HepG2 (cell line): ENCODE data around the gene RNU4-1. TPM values are rescaled to one million over a fixed set of nuclear protein-coding genes. Genes with fewer than 3 reads are reported as not detected.

Experiments
- ARHGAP35 ChIP-seq: sonication (generic); formaldehyde crosslinking; IDR thresholded peaks from 2 replicates; pipeline ENCODE4 v1.9.0; 2022; ENCODE audit warnings: mild to moderate bottlenecking, inconsistent platforms, moderate library complexity, missing genetic modification reagents, borderline replicate concordance
- EED ChIP-seq: sonication (generic); formaldehyde crosslinking; IDR thresholded peaks from 2 replicates; pipeline ENCODE4 v1.5.0; 2020; ENCODE audit warnings: mild to moderate bottlenecking, missing genetic modification reagents
- FOSL2 ChIP-seq: sonication (generic); formaldehyde crosslinking; IDR thresholded peaks from 2 replicates; pipeline ENCODE4 v1.4.0; 2020; ENCODE audit warnings: missing genetic modification reagents
- KDM5A ChIP-seq: fragments of 200-600 bp; sonication (generic); IDR thresholded peaks from 2 replicates; pipeline ENCODE4 v1.7.0; 2018; ENCODE audit warnings: antibody characterized with exemption, mild to moderate bottlenecking, low read length, borderline replicate concordance
- KLF15 ChIP-seq: sonication (generic); formaldehyde crosslinking; IDR thresholded peaks from 2 replicates; pipeline ENCODE4 v1.8.1; 2023; ENCODE audit warnings: borderline replicate concordance, mild to moderate bottlenecking, inconsistent platforms, missing genetic modification reagents, mixed read lengths
- TARDBP ChIP-seq: sonication (generic); formaldehyde crosslinking; IDR thresholded peaks from 2 replicates; pipeline ENCODE4 v1.8.0; 2022; ENCODE audit warnings: mild to moderate bottlenecking, missing genetic modification reagents
- ZNF788 ChIP-seq: sonication (generic); formaldehyde crosslinking; IDR thresholded peaks from 2 replicates; pipeline ENCODE4 v1.5.0; 2020; ENCODE audit warnings: mild to moderate bottlenecking, missing genetic modification reagents, borderline replicate concordance
- ZSCAN29 ChIP-seq: sonication (generic); formaldehyde crosslinking; conservative IDR thresholded peaks from 2 replicates; pipeline ENCODE4 v1.4.0; 2020; ENCODE audit warnings: mild to moderate bottlenecking, missing genetic modification reagents
- polyA plus RNA-seq, 8 experiments: library from polyadenylated mRNA; depleted of rRNA in 3 of 8; stranded (reverse) in 7 of 8; unstranded in 1 of 8; fragments of >200 nt; fragmentation: Illumina TruSeq in 4 of 8; extraction: Trizol in 4 of 8; gene quantifications; 2 replicates each; pipeline versions ENCODE4 v1.2.1 to v1.2.3, GENCODE V29; 2011 to 2016; ENCODE audit warnings: low read depth in 4 of 8, missing spikeins in 1 of 8, mixed read lengths in 1 of 8; ENCODE audit not compliant: insufficient read depth in 1 of 8
- total RNA-seq, 5 experiments: library from RNA; depleted of rRNA; stranded (reverse); fragments of >200 nt; fragmentation: Illumina TruSeq; extraction: Trizol; gene quantifications; 2 replicates each; pipeline ENCODE4 v1.2.3, GENCODE V29; 2016; ENCODE audit warnings: low read depth in 1 of 5
- TF ChIP-seq, protein P1 (sequence below): sonication (generic); formaldehyde crosslinking; IDR thresholded peaks from 2 replicates; pipeline ENCODE4 v1.8.1; 2022; ENCODE audit warnings: low read depth, mild to moderate bottlenecking, missing genetic modification reagents
- TF ChIP-seq, protein P2 (sequence below): sonication (generic); formaldehyde crosslinking; conservative IDR thresholded peaks from 2 replicates; pipeline ENCODE4 v1.4.0; 2020; ENCODE audit warnings: mild to moderate bottlenecking, missing genetic modification reagents, moderate library complexity
- TF ChIP-seq, protein P3 (sequence below): sonication (generic); formaldehyde crosslinking; IDR thresholded peaks from 2 replicates; pipeline ENCODE4 v1.4.0; 2020; ENCODE audit warnings: mild to moderate bottlenecking, missing genetic modification reagents
- TF ChIP-seq, protein P4 (sequence below): sonication (generic); formaldehyde crosslinking; IDR thresholded peaks from 2 replicates; pipeline ENCODE4 v1.5.1; 2020; ENCODE audit warnings: mild to moderate bottlenecking, missing genetic modification reagents, moderate library complexity
- TF ChIP-seq, protein P5 (sequence below): sonication (generic); formaldehyde crosslinking; conservative IDR thresholded peaks from 2 replicates; pipeline ENCODE4 v1.8.0; 2022; ENCODE audit warnings: mild to moderate bottlenecking, moderate library complexity, missing genetic modification reagents

RNU4-1 gene
- total and polyA plus RNA-seq, 2 of the 13 experiments (the other 11 are each of a cell fraction or from before 2014, with no cell fraction given) = 7,407 TPM; not detected in 1

DNA sequence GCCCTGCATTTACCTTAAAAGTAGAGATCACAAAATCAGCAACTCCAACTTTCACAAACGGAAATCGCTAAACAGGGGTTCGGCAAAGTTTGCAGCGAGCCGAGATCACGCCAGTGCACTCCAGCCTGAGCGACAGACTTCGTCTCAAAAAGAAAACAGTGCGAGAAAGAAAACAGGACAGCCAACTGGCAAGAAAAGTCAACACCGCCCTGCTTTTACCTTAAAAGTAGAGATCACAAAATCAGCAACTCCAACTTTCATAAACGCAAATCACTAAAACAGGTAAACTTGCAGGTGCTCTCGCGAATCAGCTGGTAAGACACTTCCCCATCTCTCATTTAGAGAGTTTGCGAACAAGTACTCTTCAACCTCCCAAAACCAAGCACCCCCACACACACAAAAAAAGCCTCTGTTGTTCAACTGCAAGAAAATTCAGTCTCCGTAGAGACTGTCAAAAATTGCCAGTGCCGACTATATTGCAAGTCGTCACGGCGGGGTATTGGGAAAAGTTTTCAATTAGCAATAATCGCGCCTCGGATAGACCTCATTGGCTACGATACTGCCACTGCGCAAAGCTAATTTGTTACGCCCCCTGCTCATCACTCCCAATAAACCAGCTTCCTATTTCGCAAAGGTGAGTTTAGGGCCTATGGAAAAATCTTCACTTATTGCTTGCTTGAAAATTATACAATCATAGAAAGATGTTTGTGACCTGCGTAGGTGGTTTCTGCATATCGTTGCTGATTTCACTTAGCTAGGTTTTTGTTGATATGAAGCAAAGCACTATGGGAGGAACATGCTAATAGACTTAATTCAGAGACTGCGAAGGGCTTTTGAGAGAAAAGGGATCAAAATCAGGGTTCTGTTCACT, at the start of gene RNU4-1 (continued):
- TF ChIP-seq TARDBP (peak; percentile 88), KDM5A (no peak; the same call in 1 of the 2 replicates), ARHGAP35 (CRISPR knock-in tag) (0 out of 2 replicates have a peak, but pooled peaks have one; percentile 24), ZSCAN29 (no peak; the same call in 1 of the 2 replicates), ZNF788 (CRISPR knock-in tag) (peak; percentile 85; the same call in 1 of the 2 replicates), EED (CRISPR knock-in tag) (no peak), FOSL2 (peak; percentile 64; the same call in 1 of the 2 replicates), KLF15 (CRISPR knock-in tag) (no peak)
- TF ChIP-seq, protein P1, sequence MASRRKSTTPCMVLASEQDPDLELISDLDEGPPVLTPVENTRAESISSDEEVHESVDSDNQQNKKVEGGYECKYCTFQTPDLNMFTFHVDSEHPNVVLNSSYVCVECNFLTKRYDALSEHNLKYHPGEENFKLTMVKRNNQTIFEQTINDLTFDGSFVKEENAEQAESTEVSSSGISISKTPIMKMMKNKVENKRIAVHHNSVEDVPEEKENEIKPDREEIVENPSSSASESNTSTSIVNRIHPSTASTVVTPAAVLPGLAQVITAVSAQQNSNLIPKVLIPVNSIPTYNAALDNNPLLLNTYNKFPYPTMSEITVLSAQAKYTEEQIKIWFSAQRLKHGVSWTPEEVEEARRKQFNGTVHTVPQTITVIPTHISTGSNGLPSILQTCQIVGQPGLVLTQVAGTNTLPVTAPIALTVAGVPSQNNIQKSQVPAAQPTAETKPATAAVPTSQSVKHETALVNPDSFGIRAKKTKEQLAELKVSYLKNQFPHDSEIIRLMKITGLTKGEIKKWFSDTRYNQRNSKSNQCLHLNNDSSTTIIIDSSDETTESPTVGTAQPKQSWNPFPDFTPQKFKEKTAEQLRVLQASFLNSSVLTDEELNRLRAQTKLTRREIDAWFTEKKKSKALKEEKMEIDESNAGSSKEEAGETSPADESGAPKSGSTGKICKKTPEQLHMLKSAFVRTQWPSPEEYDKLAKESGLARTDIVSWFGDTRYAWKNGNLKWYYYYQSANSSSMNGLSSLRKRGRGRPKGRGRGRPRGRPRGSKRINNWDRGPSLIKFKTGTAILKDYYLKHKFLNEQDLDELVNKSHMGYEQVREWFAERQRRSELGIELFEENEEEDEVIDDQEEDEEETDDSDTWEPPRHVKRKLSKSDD = peak; percentile 63; the same call in 1 of the 2 replicates
- TF ChIP-seq, protein P2, sequence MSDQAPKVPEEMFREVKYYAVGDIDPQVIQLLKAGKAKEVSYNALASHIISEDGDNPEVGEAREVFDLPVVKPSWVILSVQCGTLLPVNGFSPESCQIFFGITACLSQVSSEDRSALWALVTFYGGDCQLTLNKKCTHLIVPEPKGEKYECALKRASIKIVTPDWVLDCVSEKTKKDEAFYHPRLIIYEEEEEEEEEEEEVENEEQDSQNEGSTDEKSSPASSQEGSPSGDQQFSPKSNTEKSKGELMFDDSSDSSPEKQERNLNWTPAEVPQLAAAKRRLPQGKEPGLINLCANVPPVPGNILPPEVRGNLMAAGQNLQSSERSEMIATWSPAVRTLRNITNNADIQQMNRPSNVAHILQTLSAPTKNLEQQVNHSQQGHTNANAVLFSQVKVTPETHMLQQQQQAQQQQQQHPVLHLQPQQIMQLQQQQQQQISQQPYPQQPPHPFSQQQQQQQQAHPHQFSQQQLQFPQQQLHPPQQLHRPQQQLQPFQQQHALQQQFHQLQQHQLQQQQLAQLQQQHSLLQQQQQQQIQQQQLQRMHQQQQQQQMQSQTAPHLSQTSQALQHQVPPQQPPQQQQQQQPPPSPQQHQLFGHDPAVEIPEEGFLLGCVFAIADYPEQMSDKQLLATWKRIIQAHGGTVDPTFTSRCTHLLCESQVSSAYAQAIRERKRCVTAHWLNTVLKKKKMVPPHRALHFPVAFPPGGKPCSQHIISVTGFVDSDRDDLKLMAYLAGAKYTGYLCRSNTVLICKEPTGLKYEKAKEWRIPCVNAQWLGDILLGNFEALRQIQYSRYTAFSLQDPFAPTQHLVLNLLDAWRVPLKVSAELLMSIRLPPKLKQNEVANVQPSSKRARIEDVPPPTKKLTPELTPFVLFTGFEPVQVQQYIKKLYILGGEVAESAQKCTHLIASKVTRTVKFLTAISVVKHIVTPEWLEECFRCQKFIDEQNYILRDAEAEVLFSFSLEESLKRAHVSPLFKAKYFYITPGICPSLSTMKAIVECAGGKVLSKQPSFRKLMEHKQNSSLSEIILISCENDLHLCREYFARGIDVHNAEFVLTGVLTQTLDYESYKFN = peak; percentile 42
- TF ChIP-seq, protein P3, sequence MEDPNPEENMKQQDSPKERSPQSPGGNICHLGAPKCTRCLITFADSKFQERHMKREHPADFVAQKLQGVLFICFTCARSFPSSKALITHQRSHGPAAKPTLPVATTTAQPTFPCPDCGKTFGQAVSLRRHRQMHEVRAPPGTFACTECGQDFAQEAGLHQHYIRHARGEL = no peak
- TF ChIP-seq, protein P4, sequence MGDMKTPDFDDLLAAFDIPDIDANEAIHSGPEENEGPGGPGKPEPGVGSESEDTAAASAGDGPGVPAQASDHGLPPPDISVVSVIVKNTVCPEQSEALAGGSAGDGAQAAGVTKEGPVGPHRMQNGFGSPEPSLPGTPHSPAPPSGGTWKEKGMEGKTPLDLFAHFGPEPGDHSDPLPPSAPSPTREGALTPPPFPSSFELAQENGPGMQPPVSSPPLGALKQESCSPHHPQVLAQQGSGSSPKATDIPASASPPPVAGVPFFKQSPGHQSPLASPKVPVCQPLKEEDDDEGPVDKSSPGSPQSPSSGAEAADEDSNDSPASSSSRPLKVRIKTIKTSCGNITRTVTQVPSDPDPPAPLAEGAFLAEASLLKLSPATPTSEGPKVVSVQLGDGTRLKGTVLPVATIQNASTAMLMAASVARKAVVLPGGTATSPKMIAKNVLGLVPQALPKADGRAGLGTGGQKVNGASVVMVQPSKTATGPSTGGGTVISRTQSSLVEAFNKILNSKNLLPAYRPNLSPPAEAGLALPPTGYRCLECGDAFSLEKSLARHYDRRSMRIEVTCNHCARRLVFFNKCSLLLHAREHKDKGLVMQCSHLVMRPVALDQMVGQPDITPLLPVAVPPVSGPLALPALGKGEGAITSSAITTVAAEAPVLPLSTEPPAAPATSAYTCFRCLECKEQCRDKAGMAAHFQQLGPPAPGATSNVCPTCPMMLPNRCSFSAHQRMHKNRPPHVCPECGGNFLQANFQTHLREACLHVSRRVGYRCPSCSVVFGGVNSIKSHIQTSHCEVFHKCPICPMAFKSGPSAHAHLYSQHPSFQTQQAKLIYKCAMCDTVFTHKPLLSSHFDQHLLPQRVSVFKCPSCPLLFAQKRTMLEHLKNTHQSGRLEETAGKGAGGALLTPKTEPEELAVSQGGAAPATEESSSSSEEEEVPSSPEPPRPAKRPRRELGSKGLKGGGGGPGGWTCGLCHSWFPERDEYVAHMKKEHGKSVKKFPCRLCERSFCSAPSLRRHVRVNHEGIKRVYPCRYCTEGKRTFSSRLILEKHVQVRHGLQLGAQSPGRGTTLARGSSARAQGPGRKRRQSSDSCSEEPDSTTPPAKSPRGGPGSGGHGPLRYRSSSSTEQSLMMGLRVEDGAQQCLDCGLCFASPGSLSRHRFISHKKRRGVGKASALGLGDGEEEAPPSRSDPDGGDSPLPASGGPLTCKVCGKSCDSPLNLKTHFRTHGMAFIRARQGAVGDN (CRISPR knock-in tag) = no peak
- TF ChIP-seq, protein P5, sequence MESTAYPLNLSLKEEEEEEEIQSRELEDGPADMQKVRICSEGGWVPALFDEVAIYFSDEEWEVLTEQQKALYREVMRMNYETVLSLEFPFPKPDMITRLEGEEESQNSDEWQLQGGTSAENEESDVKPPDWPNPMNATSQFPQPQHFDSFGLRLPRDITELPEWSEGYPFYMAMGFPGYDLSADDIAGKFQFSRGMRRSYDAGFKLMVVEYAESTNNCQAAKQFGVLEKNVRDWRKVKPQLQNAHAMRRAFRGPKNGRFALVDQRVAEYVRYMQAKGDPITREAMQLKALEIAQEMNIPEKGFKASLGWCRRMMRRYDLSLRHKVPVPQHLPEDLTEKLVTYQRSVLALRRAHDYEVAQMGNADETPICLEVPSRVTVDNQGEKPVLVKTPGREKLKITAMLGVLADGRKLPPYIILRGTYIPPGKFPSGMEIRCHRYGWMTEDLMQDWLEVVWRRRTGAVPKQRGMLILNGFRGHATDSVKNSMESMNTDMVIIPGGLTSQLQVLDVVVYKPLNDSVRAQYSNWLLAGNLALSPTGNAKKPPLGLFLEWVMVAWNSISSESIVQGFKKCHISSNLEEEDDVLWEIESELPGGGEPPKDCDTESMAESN = 0 out of 2 replicates have a peak, but pooled peaks have one; percentile 49
